ENCODE data around the gene HYAL4.

Gene HYAL4

GRCh38 chr7:123918309-123918708 is 73.3 kb downstream of the HYAL4 start:
- DNase-seq: no peak

GRCh38 chr7:123923599-123923998 is 78.6 kb downstream of the HYAL4 start:
- no peak for DNase-seq

- no peak for DNase-seq
These were observed 80.0 kb downstream of the HYAL4 start, which contains the start of gene SPAM1 for GRCh38 chr7:123924941-123925340. TSS of gene SPAM1 (plus strand) at chr7:123925241. CDS start at chr7:123953571, 28,330 bp downstream.
